Psoas muscle (tissue), 8 donors: Measurements from ENCODE around the gene RIMBP2. TPM values are rescaled to one million over a fixed set of nuclear protein-coding genes. Genes with fewer than 3 reads are reported as not detected.

Experiments
- ATAC-seq, 4 donors: fragments of 200-7000 bp; cut with Tn5 transposase; one replicate each; pipeline ENCODE4 v1.9.1; 2020; ENCODE audit warnings: moderate library complexity in 3 of 4, mild to moderate bottlenecking in 2 of 4
- DNase-seq, 2 donors: peaks; one replicate each; pipeline ENCODE4 v3.0.0-alpha.2; 2020
- H3K27ac ChIP-seq: fragments of 200-600 bp; one replicate; pipeline ENCODE4 v1.8.0; 2022
- H3K27me3 ChIP-seq, 3 donors: fragments of 200-600 bp in 1 of 3; one replicate each; pipeline versions ENCODE4 v1.6.1 to v1.8.0; 2013 to 2022; ENCODE audit warnings: low read length in 2 of 3, mild to moderate bottlenecking in 2 of 3, moderate library complexity in 1 of 3; ENCODE audit not compliant: insufficient read depth in 3 of 3
- H3K36me3 ChIP-seq, 2 donors: fragments of 200-600 bp in 1 of 2; one replicate each; pipeline versions ENCODE4 v1.6.1 to v1.8.0; 2013 to 2022; ENCODE audit warnings: low read depth in 1 of 2, mild to moderate bottlenecking in 1 of 2, moderate library complexity in 1 of 2; ENCODE audit not compliant: insufficient read depth in 1 of 2
- H3K4me1 ChIP-seq: fragments of 200-600 bp; one replicate; pipeline ENCODE4 v1.8.0; 2022
- H3K4me3 ChIP-seq: fragments of 200-600 bp; one replicate; pipeline ENCODE4 v1.8.0; 2022; ENCODE audit warnings: mild to moderate bottlenecking
- H3K9me3 ChIP-seq: fragments of 200-600 bp; one replicate; pipeline ENCODE4 v1.8.0; 2022
- WGBS, 3 donors: extraction: QIAGEN DNeasy Blood & Tissue Kit; methylation state at CpG; one replicate each; pipeline versions ENCODE4 v1.1.6 to v1.1.7; 2013; 5-methylcytosine and 5-hydroxymethylcytosine counted together
- intact Hi-C, 2 donors: fragments of 100-400 bp; cut with DNase I; formaldehyde crosslinking; loops; one replicate each; pipeline versions ENCODE4 v1.11.0 to v1.14.2; 2022
- polyA plus RNA-seq, 3 donors: library from polyadenylated mRNA; stranded (reverse); fragments of 200-250 nt; gene quantifications; one replicate each; pipeline ENCODE4 v1.2.3, GENCODE V29; 2013
- total RNA-seq, 4 donors: library from RNA; stranded (reverse); fragmentation: NEBNext Ultra II Directional in 2 of 4; extraction: Animal tissue kit (Norgen Biotek cat#: 25700) in 2 of 4; gene quantifications; one replicate each; pipeline versions ENCODE4 v1.2.1 to v1.2.4, GENCODE V29; 2021 to 2023
- TF ChIP-seq, protein P1 (sequence below): fragments of 200-600 bp; IDR thresholded peaks from one replicate; pipeline ENCODE4 v1.8.0; 2022; ENCODE audit warnings: antibody characterized with exemption
- donor health status: healthy with polysubstance abuse.
- donor health status: DM: no; HTN: no; CAD: no; lungs with moderate emphysema.
- donor health status: Bipolar disorder and iron deficiency.
- donor health status: healthy.
- donor health status: DM: yes; HTN: yes; CAD: no.
- donor health status: DM: no; HTN: no; CAD: no.
- donor health status: DM: no; HTN: no; CAD: no.
- donor health status: DM: yes; HTN: yes; CAD: no.

RIMBP2 gene
- total and polyA plus RNA-seq, 7 donors: 0.05 to 1.2 (median 0.21) TPM

DNA sequence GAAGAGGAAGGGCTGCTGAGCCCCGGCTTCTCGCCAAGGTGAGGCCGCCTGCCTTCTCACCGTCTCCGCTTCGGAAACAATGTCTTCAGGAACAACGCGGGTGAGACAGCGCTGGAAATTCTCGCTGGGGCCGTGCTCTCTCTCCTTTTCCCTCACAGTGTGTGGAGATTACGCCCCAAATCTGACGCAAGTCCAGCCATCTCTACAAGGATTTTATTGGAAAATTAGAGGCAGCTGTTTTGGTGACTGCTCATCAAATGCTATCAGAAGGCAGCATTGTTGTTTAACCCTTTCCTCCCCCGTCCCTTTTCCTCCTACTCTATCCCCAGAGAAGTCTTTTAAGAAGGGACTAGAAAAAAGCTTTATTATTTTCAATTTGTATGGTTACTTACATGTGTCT lies 324.9 kb downstream of the RIMBP2 start:
- H3K36me3 ChIP-seq: no peaks in the 10 kb centered on the region
- ATAC-seq: no peak
- H3K27me3 ChIP-seq: peaks cover 3 to 8% (median 5%) of the 10 kb centered on the region in 3 donors
- intact Hi-C loops: no loop called here
- no peaks in the 10 kb centered on the region for H3K4me1 ChIP-seq
- TF ChIP-seq, protein P1, sequence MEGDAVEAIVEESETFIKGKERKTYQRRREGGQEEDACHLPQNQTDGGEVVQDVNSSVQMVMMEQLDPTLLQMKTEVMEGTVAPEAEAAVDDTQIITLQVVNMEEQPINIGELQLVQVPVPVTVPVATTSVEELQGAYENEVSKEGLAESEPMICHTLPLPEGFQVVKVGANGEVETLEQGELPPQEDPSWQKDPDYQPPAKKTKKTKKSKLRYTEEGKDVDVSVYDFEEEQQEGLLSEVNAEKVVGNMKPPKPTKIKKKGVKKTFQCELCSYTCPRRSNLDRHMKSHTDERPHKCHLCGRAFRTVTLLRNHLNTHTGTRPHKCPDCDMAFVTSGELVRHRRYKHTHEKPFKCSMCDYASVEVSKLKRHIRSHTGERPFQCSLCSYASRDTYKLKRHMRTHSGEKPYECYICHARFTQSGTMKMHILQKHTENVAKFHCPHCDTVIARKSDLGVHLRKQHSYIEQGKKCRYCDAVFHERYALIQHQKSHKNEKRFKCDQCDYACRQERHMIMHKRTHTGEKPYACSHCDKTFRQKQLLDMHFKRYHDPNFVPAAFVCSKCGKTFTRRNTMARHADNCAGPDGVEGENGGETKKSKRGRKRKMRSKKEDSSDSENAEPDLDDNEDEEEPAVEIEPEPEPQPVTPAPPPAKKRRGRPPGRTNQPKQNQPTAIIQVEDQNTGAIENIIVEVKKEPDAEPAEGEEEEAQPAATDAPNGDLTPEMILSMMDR: no peak
- no peak for DNase-seq
- no peaks in the 10 kb centered on the region for H3K9me3 ChIP-seq
- 19 to 29% (median 28%) methylated on average over 14 of the region's 14 CpGs for WGBS, 3 donors
- H3K27ac ChIP-seq: no peak overlapping the region
- H3K4me3 ChIP-seq: no peak overlapping the region

GRCh38 chr12:130385193-130385592 lies 330.9 kb downstream of the RIMBP2 start:
- intact Hi-C loops: no loop called here
- ATAC-seq: no peak
- Histone ChIP-seq H3K4me3 (no peak overlapping the region), H3K27me3 (peaks cover 0 to 1% (median 0%) of the 10 kb centered on the region in 3 donors), H3K9me3 (no peaks in the 10 kb centered on the region), H3K36me3 (no peaks in the 10 kb centered on the region), H3K27ac (no peak overlapping the region), H3K4me1 (no peaks in the 10 kb centered on the region)
- TF ChIP-seq, protein P1: no peak
- 74 to 79% (median 76%) methylated on average over 4 of the region's 4 CpGs for WGBS, 3 donors
- no peak for DNase-seq

DNA sequence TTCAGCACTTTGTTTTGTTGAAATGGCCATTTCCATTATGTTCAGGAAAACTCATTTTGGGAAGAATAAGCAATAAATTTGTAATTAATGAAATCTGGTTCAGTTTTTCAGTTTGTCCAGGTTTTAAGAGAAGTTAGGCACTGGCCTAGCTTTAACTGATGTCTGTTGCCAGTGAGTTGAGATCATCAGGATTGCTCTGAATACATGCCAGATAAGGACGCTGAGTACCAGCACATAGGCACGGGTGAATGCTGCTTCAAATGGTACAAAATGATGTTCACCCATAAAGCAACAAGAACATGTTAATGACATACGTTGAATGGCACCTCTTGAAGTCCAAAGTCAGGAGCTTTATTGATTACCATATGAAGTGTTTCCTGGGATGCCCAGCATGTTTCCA lies 331.9 kb downstream of the RIMBP2 start:
- intact Hi-C loops: no loop called here
- H3K36me3 ChIP-seq: no peaks in the 10 kb centered on the region
- H3K9me3 ChIP-seq: no peaks in the 10 kb centered on the region
- TF ChIP-seq, protein P1: no peak
- no peaks in the 10 kb centered on the region for H3K27me3 ChIP-seq
- no peak overlapping the region for H3K27ac ChIP-seq
- DNase-seq (no peak), ATAC-seq (no peak)
- 30 to 45% (median 37%) methylated on average over 3 of the region's 3 CpGs for WGBS, 3 donors
- no peaks in the 10 kb centered on the region for H3K4me1 ChIP-seq
- H3K4me3 ChIP-seq: no peak overlapping the region

GRCh38 chr12:130382818-130383217 lies 333.3 kb downstream of the RIMBP2 start:
- Histone ChIP-seq H3K4me3 (no peak overlapping the region), H3K4me1 (no peaks in the 10 kb centered on the region), H3K36me3 (no peaks in the 10 kb centered on the region), H3K9me3 (no peaks in the 10 kb centered on the region), H3K27me3 (no peaks in the 10 kb centered on the region), H3K27ac (no peak overlapping the region)
- intact Hi-C loops: no loop called here
- DNase-seq: no peak
- ATAC-seq: no peak
- 50 to 66% (median 54%) methylated on average over 2 of the region's 2 CpGs for WGBS, 3 donors
- TF ChIP-seq, protein P1: no peak
